22Rv1 (cell line): ENCODE data around the gene STXBP5.

Source experiments
- H3K27ac ChIP-seq: fragments of 450-650 bp; 2 replicates; pipeline ENCODE4 v1.5.1; 2017
- CTCF ChIP-seq: fragments of 450-650 bp; IDR thresholded peaks from 2 replicates; pipeline ENCODE4 v1.5.1; 2017; ENCODE audit warnings: mild to moderate bottlenecking
- ZFX ChIP-seq: fragments of 450-650 bp; IDR thresholded peaks from 2 replicates; pipeline ENCODE4 v1.6.1; 2017; ENCODE audit warnings: antibody characterized with exemption, borderline replicate concordance

The STXBP5 gene

GRCh38 chr6:147194652-147195411, 9.4 kb upstream of the STXBP5 start:
- H3K27ac ChIP-seq: no peak overlapping the region
- TF ChIP-seq ZFX (no peak), CTCF (no peak)

- H3K27ac ChIP-seq: no peak overlapping the region
- no peak for TF ChIP-seq CTCF
- no peak for TF ChIP-seq ZFX
Measured at GRCh38 chr6:147195510-147195909, 8.7 kb upstream of the STXBP5 start.

- no peak overlapping the region for H3K27ac ChIP-seq
- TF ChIP-seq CTCF (no peak), ZFX (no peak)
Measured at GRCh38 chr6:147195987-147196386, 8.2 kb upstream of the STXBP5 start.

- no peak for TF ChIP-seq CTCF
- TF ChIP-seq ZFX: no peak
- H3K27ac ChIP-seq: no peak overlapping the region
Measured at GRCh38 chr6:147200711-147201110, 3.5 kb upstream of the STXBP5 start.

GRCh38 chr6:147201885-147202515, 2.2 kb upstream of the STXBP5 start:
- TF ChIP-seq ZFX (no peak), CTCF (no peak)
- H3K27ac ChIP-seq: peak overlapping the region; percentile 93

- TF ChIP-seq ZFX (no peak), CTCF (no peak)
- H3K27ac ChIP-seq: peak overlapping the region; percentile 93
Measured at GRCh38 chr6:147202516-147203310, 1.5 kb upstream of the STXBP5 start.
